CD4-positive, alpha-beta memory T cell (primary cell): ENCODE results near the gene DPYSL5. TPM values are rescaled to one million over a fixed set of nuclear protein-coding genes. Genes with fewer than 3 reads are reported as not detected.

Experiments
- CTCF ChIA-PET: fragments of 350-600 bp; sonication (Branson Sonifier 250); formaldehyde crosslinking; loops from one replicate; lab custom pipeline; 2021; ENCODE audit warnings: inconsistent platforms; ENCODE audit not compliant: partially characterized antibody; lab: Charles Lee
- POLR2A ChIA-PET: fragments of 350-600 bp; sonication (Branson Sonifier 250); formaldehyde crosslinking; loops from one replicate; lab custom pipeline; 2021; ENCODE audit not compliant: partially characterized antibody; lab: Charles Lee
- DNase-seq, 5 donors: peaks; one replicate each; pipeline versions ENCODE4 v3.0.0 to v3.0.0-alpha.2; 2020 to 2022; ENCODE audit warnings: mixed read lengths in 1 of 5
- H3K27ac ChIP-seq: one replicate; pipeline ENCODE4 v1.7.0; 2013; ENCODE audit warnings: low read depth, low read length
- H3K27me3 ChIP-seq: 2 replicates; pipeline ENCODE4 v1.7.0; 2013; ENCODE audit warnings: mild to moderate bottlenecking, low read length, moderate library complexity; ENCODE audit not compliant: insufficient read depth
- H3K36me3 ChIP-seq: 2 replicates; pipeline ENCODE4 v1.7.0; 2013; ENCODE audit warnings: mild to moderate bottlenecking, low read length, moderate library complexity; ENCODE audit not compliant: insufficient read depth
- H3K4me1 ChIP-seq: 2 replicates; pipeline ENCODE4 v1.7.0; 2013; ENCODE audit warnings: mild to moderate bottlenecking, low read length, moderate library complexity; ENCODE audit not compliant: insufficient read depth
- H3K4me3 ChIP-seq, 2 donors: one replicate each; pipeline ENCODE4 v1.7.0; 2013; ENCODE audit warnings: low read length in 2 of 2, mild to moderate bottlenecking in 1 of 2
- H3K9me3 ChIP-seq, 2 donors: one replicate each; pipeline ENCODE4 v1.7.0; 2013; ENCODE audit warnings: low read length in 2 of 2, control low read depth in 1 of 2; ENCODE audit not compliant: control insufficient read depth in 1 of 2
- H3K27ac Mint-ChIP-seq, 7 donors: one replicate each; pipeline ENCODE4 v1.8.0; 2020 to 2021; ENCODE audit warnings: mixed read lengths in 7 of 7, mild to moderate bottlenecking in 6 of 7, inconsistent platforms in 3 of 7, moderate library complexity in 3 of 7
- H3K27me3 Mint-ChIP-seq, 2 donors: one replicate each; pipeline ENCODE4 v1.8.0; 2020 to 2021; ENCODE audit warnings: mixed read lengths in 2 of 2
- H3K36me3 Mint-ChIP-seq, 2 donors: one replicate each; pipeline ENCODE4 v1.8.0; 2020 to 2021; ENCODE audit warnings: mixed read lengths in 2 of 2, inconsistent platforms in 1 of 2, mild to moderate bottlenecking in 1 of 2
- H3K4me1 Mint-ChIP-seq, 4 donors: one replicate each; pipeline ENCODE4 v1.8.0; 2020 to 2021; ENCODE audit warnings: mixed read lengths in 4 of 4, mild to moderate bottlenecking in 1 of 4
- H3K4me3 Mint-ChIP-seq, 8 donors: one replicate each; pipeline ENCODE4 v1.8.0; 2020 to 2021; ENCODE audit warnings: mixed read lengths in 8 of 8, mild to moderate bottlenecking in 7 of 8, moderate library complexity in 6 of 8, inconsistent platforms in 3 of 8
- H3K9me3 Mint-ChIP-seq, 8 donors: one replicate each; pipeline ENCODE4 v1.8.0; 2020 to 2021; ENCODE audit warnings: mixed read lengths in 8 of 8, mild to moderate bottlenecking in 5 of 8, inconsistent platforms in 3 of 8, moderate library complexity in 1 of 8
- intact Hi-C: fragments of 100-400 bp; cut with micrococcal nuclease; formaldehyde crosslinking; loops from one replicate; pipeline ENCODE4 v1.15.1; 2023
- polyA plus RNA-seq, 2 donors: library from polyadenylated mRNA; unstranded; fragments of 300-500 nt; fragmentation: Illumina TruSeq; gene quantifications; one replicate each; pipeline ENCODE4 v1.2.3, GENCODE V29; 2021
- total RNA-seq, 2 experiments: library from RNA; stranded (reverse); gene quantifications; one replicate each; pipeline ENCODE4 v1.2.3, GENCODE V29; 2021

DPYSL5 gene
- total and polyA plus RNA-seq, 4 experiments from 2014 or later, result not detected

DNA sequence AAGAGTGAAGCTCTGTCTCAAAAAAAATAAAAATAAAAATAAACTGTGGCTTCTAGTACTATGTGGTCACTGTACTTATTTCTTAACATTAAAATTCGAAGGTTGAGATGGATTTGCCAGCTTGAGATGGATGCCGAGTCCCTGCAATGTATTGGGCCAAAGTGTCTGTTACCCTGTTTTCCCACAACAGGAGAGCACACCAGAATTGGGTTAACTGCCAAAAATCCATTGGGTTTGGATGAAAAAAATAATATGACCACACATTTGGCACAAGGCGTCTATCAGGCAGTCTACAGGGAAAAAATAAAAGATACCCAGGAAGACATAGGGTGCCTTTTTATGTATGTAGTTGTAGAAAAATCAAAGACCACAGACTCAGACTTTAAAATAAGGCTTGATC lies 103.3 kb downstream of the DPYSL5 start:
- Histone ChIP-seq H3K4me1 (no peaks in the 10 kb centered on the region), H3K36me3 (no peaks in the 10 kb centered on the region), H3K27me3 (peaks cover 5% of the 10 kb centered on the region), H3K9me3 (no peaks in the 10 kb centered on the region), H3K4me3 (no peak overlapping the region), H3K27ac (no peak overlapping the region)
- POLR2A ChIA-PET, result no interaction called here
- intact Hi-C loops, result no loop called here
- no peaks in the 10 kb centered on the region for H3K4me1 Mint-ChIP-seq
- peaks cover 13 to 29% of the 10 kb centered on the region in 2 donors for H3K27me3 Mint-ChIP-seq
- H3K27ac Mint-ChIP-seq, result no peak overlapping the region
- no peaks in the 10 kb centered on the region for H3K36me3 Mint-ChIP-seq
- CTCF ChIA-PET, result interaction anchor here (1.0 kb wide), 1 partner anchor 11 kb away, joined by 4 read pairs; no protein-coding TSS in a partner anchor
- no peak for DNase-seq
- H3K9me3 Mint-ChIP-seq, result no peaks in the 10 kb centered on the region
- H3K4me3 Mint-ChIP-seq, result no peak overlapping the region

DNA sequence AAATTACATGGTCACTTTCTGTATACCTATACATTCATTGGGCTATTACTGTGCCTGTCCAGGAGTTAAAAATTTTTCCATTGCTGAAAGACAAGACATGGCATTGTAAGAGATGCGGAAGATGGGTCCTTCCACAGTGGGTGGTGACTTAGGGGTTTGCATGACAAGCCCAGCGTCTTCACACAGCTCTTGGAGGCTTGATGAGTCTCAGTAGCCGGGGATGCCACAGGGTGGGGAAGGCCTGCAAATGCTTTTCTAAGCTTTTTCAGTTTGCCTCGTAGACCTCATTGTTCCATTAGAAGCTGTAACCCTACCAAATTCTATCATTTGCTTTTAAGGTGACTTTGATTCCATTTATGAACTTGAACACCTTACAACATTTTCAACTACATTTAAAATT lies 104.4 kb downstream of the DPYSL5 start:
- intact Hi-C loops, result no loop called here
- Mint-ChIP-seq H3K27ac (no peak overlapping the region), H3K36me3 (no peaks in the 10 kb centered on the region), H3K4me3 (no peak overlapping the region), H3K4me1 (no peaks in the 10 kb centered on the region), H3K9me3 (no peaks in the 10 kb centered on the region), H3K27me3 (peaks cover 17 to 27% of the 10 kb centered on the region in 2 donors)
- Histone ChIP-seq H3K4me1 (no peaks in the 10 kb centered on the region), H3K36me3 (no peaks in the 10 kb centered on the region), H3K27me3 (peaks cover 5% of the 10 kb centered on the region), H3K4me3 (no peak overlapping the region), H3K27ac (no peak overlapping the region), H3K9me3 (no peaks in the 10 kb centered on the region)
- ChIA-PET CTCF (interaction anchor here (1.8 to 1.9 kb wide), 2 partner anchors 9 to 10 kb away, joined by 4 to 6 read pairs; no protein-coding TSS in a partner anchor), POLR2A (no interaction called here)
- no peak for DNase-seq

DNA sequence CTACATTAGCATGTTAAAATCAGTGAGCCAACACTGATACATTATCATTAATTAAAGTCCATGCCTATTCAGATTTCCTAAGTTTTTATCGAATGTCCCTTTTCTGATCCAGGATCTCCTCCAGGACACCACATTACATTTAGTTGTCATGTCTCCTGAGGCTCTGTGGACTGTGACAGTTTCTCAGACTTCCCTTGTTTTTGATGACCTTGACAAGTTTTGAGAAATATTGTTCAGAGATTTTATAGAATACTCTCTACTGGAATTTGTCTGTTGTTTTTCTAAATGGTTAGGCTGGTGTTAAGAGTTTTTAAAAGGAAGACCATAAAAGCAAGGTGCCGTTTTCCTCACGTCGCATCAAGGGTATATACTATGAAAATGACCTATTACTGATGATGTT lies 106.2 kb downstream of the DPYSL5 start:
- Histone ChIP-seq H3K4me1 (no peaks in the 10 kb centered on the region), H3K27me3 (peaks cover 5% of the 10 kb centered on the region), H3K9me3 (no peaks in the 10 kb centered on the region), H3K4me3 (no peak overlapping the region), H3K36me3 (no peaks in the 10 kb centered on the region), H3K27ac (no peak overlapping the region)
- POLR2A ChIA-PET, result no interaction called here
- Mint-ChIP-seq H3K9me3 (no peaks in the 10 kb centered on the region), H3K27ac (no peak overlapping the region), H3K4me3 (no peak overlapping the region), H3K27me3 (peaks cover 17 to 25% of the 10 kb centered on the region in 2 donors), H3K36me3 (no peaks in the 10 kb centered on the region), H3K4me1 (no peaks in the 10 kb centered on the region)
- intact Hi-C loops, result no loop called here
- no peak for DNase-seq
- CTCF ChIA-PET, result interaction anchor here (1.8 to 2.4 kb wide), 2 partner anchors 8 to 63 kb away, joined by 6 read pairs; no protein-coding TSS in a partner anchor

DNA sequence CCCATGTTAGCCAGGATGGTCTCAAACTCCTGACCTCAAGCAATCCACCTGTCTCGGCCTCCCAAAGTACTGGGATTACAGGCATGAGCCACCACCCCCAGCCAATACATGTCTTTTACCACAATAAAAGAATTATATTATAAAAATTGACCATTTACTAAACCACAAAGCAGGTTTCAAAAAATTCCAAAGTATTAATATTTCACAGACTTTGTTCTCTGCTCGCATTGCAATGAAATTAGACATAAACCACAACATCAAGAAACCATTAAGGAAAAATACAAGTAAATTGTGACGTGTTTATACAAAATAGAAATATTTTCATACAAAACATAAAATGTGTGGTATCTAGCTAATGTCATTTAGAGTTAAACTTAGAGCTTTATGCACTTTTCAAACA lies 109.1 kb downstream of the DPYSL5 start:
- POLR2A ChIA-PET, result no interaction called here
- no peaks in the 10 kb centered on the region for H3K4me1 ChIP-seq
- H3K9me3 ChIP-seq, result no peaks in the 10 kb centered on the region
- H3K4me3 ChIP-seq, result no peak overlapping the region
- Mint-ChIP-seq H3K36me3 (no peaks in the 10 kb centered on the region), H3K4me1 (peaks cover 0 to 4% (median 0%) of the 10 kb centered on the region in 4 donors), H3K9me3 (no peaks in the 10 kb centered on the region), H3K27ac (no peak overlapping the region), H3K4me3 (no peak overlapping the region), H3K27me3 (peaks cover 21% of the 10 kb centered on the region in 2 donors)
- H3K27me3 ChIP-seq, result peaks cover 5% of the 10 kb centered on the region
- H3K36me3 ChIP-seq, result no peaks in the 10 kb centered on the region
- intact Hi-C loops, result no loop called here
- DNase-seq, result no peak
- CTCF ChIA-PET, result interaction anchor here (1.1 to 4.4 kb wide), 3 partner anchors 14 to 323 kb away, joined by 3 to 37 read pairs (median 5); no protein-coding TSS in a partner anchor
- H3K27ac ChIP-seq, result no peak overlapping the region

DNA sequence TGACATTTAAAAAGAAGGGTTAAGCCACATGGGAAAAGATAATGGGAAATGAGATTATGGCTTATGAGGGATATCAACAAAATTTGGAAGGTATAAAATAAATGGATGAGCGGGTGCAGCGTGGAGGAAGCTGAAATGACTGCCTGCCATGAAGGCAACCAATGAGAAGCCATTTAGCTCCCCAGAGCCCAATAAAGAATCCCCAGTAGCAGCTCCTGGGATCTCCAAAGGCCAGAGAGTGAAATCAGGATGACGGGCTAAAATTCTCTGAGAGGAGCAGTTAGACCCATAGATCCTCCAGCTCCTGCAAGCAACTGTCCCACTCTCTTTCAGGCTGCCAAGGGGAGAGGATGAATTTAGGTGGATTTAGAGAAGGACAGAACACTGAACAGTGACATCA lies 109.6 kb downstream of the DPYSL5 start:
- Mint-ChIP-seq H3K36me3 (no peaks in the 10 kb centered on the region), H3K4me3 (no peak overlapping the region), H3K27me3 (peaks cover 19 to 21% of the 10 kb centered on the region in 2 donors)

DNA sequence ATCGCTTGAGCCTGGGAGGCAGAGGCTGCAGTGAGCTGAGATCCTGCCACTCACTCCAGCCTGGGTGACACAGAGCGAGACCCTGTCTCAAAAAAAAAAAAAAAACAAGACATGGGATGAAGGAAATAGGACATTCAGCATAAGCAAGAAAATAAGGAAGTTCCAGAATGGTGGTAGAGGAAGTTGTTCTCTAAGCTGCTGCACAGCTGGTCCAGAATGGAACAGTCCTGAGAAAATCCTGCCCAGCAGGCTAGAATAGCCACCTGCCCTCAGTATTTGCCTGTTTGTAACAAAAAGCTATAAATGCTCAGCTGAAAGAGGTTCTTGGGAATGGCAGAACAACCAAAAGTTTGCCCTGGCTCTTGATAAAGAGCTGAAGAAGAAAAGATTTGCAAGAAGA lies 111.4 kb downstream of the DPYSL5 start:
- Histone ChIP-seq H3K36me3 (no peaks in the 10 kb centered on the region), H3K4me1 (no peaks in the 10 kb centered on the region), H3K27me3 (peaks cover 5% of the 10 kb centered on the region), H3K27ac (no peak overlapping the region), H3K9me3 (no peaks in the 10 kb centered on the region), H3K4me3 (no peak overlapping the region)
- CTCF ChIA-PET, result interaction anchor here (0.7 to 4.4 kb wide), 18 partner anchors 10 to 764 kb away, joined by 3 to 37 read pairs (median 3); no protein-coding TSS in a partner anchor
- Mint-ChIP-seq H3K27me3 (peaks cover 19 to 21% of the 10 kb centered on the region in 2 donors), H3K9me3 (no peaks in the 10 kb centered on the region), H3K4me3 (no peak overlapping the region), H3K27ac (no peak overlapping the region), H3K4me1 (peaks cover 0 to 4% (median 0%) of the 10 kb centered on the region in 4 donors), H3K36me3 (no peaks in the 10 kb centered on the region)
- POLR2A ChIA-PET, result no interaction called here
- DNase-seq, result no peak
- intact Hi-C loops, result no loop called here

More for the DNA sequence above, 109.6 kb downstream of the DPYSL5 start:
- ChIA-PET CTCF (interaction anchor here (1.1 to 4.4 kb wide), 3 partner anchors 15 to 323 kb away, joined by 3 to 37 read pairs (median 5); no protein-coding TSS in a partner anchor), POLR2A (no interaction called here)
- H3K9me3 ChIP-seq, result no peaks in the 10 kb centered on the region
- Mint-ChIP-seq H3K4me1 (peaks cover 0 to 4% (median 0%) of the 10 kb centered on the region in 4 donors), H3K9me3 (no peaks in the 10 kb centered on the region), H3K27ac (no peak overlapping the region)
- H3K27me3 ChIP-seq, result peaks cover 5% of the 10 kb centered on the region
- no peaks in the 10 kb centered on the region for H3K4me1 ChIP-seq
- H3K4me3 ChIP-seq, result no peak overlapping the region
- intact Hi-C loops, result no loop called here
- no peak overlapping the region for H3K27ac ChIP-seq
- H3K36me3 ChIP-seq, result no peaks in the 10 kb centered on the region
- DNase-seq, result no peak

DNA sequence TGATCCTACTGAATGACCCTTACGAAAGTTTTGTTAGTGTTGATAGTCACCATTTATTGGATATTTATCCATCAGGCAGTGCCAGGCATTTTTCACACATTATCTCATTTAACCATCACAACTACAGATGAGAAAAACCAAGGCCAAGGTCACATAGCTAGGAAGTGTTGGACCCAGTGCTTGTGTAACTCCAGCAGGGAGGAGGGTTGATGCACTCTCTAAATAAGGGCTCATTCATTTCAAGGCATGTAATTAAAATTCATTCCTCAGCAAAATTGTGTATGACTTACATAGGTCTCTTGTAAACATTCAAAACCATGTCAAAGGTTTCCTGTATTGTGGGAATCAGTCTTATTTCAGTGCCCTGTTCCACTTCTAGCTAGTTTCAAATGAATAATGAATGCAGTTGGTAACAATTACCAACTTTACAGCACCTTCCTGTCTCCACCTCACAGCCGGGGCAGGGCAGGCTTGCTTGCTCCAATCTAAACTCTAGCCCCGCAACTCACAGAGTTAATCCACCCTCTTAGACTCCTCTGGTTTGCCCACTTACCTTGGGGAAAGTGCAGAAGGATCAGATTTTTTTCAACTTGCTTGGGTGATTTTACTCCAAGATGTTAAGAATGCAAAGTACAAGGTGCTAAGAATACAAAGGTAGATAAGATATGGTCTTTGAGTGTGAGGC lies 116.7 kb downstream of the DPYSL5 start:
- intact Hi-C loops, result no loop called here
- Mint-ChIP-seq H3K27me3 (peaks cover 14 to 30% of the 10 kb centered on the region in 2 donors), H3K9me3 (peaks cover 0 to under 1% (median 0%) of the 10 kb centered on the region in 8 donors), H3K27ac (no peak overlapping the region), H3K4me3 (no peak overlapping the region), H3K4me1 (peaks cover 6 to 12% (median 9%) of the 10 kb centered on the region in 4 donors), H3K36me3 (no peaks in the 10 kb centered on the region)
- POLR2A ChIA-PET, result no interaction called here
- no peak for DNase-seq
- H3K27me3 ChIP-seq, result no peaks in the 10 kb centered on the region
- H3K9me3 ChIP-seq, result no peaks in the 10 kb centered on the region
- no peak overlapping the region for H3K4me3 ChIP-seq
- H3K36me3 ChIP-seq, result no peaks in the 10 kb centered on the region
- CTCF ChIA-PET, result interaction anchor here (1.0 to 9.0 kb wide), 5 partner anchors 8 to 316 kb away, joined by 3 to 125 read pairs (median 4); partner anchors contain the start of gene TRIM54
- peaks cover 2% of the 10 kb centered on the region for H3K4me1 ChIP-seq
- no peak overlapping the region for H3K27ac ChIP-seq
